Astrocyte (in vitro differentiated cells and primary cell): ENCODE measurements around the gene KBTBD12. TPM values are rescaled to one million over a fixed set of nuclear protein-coding genes. Genes with fewer than 3 reads are reported as not detected.

Experiments used
- DNase-seq: peaks from one replicate; pipeline ENCODE4 v3.0.0-alpha.2; 2010; ENCODE audit warnings: low read depth
- FAIRE-seq: peaks from 2 replicates; lab custom pipeline; 2011; peaks lifted over from hg19 to GRCh38; lab: Jason Lieb, UNC
- H2AFZ ChIP-seq: 2 replicates; pipeline ENCODE4 v1.6.0; 2012; ENCODE audit warnings: low read depth, low read length, inconsistent platforms
- H3K27ac ChIP-seq: 2 replicates; pipeline ENCODE4 v1.5.1; 2011; ENCODE audit warnings: low read depth, low read length, inconsistent platforms
- H3K27me3 ChIP-seq: 2 replicates; pipeline ENCODE4 v1.6.0; 2011; ENCODE audit warnings: low read length, inconsistent platforms; ENCODE audit not compliant: insufficient read depth
- H3K36me3 ChIP-seq: 2 replicates; pipeline ENCODE4 v1.5.1; 2011; ENCODE audit warnings: low read length, inconsistent platforms; ENCODE audit not compliant: insufficient read depth
- H3K4me1 ChIP-seq: 2 replicates; pipeline ENCODE4 v1.5.1; 2011; ENCODE audit warnings: low read length, inconsistent platforms; ENCODE audit not compliant: insufficient read depth
- H3K4me2 ChIP-seq: 2 replicates; pipeline ENCODE4 v1.6.0; 2012; ENCODE audit warnings: low read length, inconsistent platforms
- H3K4me3 ChIP-seq: 2 replicates; pipeline ENCODE4 v1.5.1; 2011; ENCODE audit warnings: low read depth, mild to moderate bottlenecking, low read length, inconsistent platforms; ENCODE audit not compliant: insufficient read depth
- H3K79me2 ChIP-seq: 2 replicates; pipeline ENCODE4 v1.6.0; 2012; ENCODE audit warnings: mild to moderate bottlenecking, low read length, inconsistent platforms; ENCODE audit not compliant: insufficient read depth
- H3K9ac ChIP-seq: 2 replicates; pipeline ENCODE4 v1.6.0; 2012; ENCODE audit warnings: mild to moderate bottlenecking, low read length, inconsistent platforms
- H3K9me3 ChIP-seq: 2 replicates; pipeline ENCODE4 v1.5.1; 2012; ENCODE audit warnings: low read depth, mild to moderate bottlenecking, low read length, inconsistent platforms; ENCODE audit not compliant: insufficient read depth
- H4K20me1 ChIP-seq: 2 replicates; pipeline ENCODE4 v1.6.0; 2012; ENCODE audit warnings: low read length, inconsistent platforms; ENCODE audit not compliant: insufficient read depth
- H3K27ac Mint-ChIP-seq: one replicate; pipeline ENCODE4 v1.8.0; 2021; ENCODE audit warnings: mild to moderate bottlenecking, mixed read lengths; ENCODE audit not compliant: unreplicated experiment
- H3K27me3 Mint-ChIP-seq: one replicate; pipeline ENCODE4 v1.8.0; 2021; ENCODE audit warnings: low read depth, mixed read lengths; ENCODE audit not compliant: unreplicated experiment
- H3K36me3 Mint-ChIP-seq: one replicate; pipeline ENCODE4 v1.8.0; 2021; ENCODE audit warnings: low read depth, mixed read lengths; ENCODE audit not compliant: unreplicated experiment
- H3K4me1 Mint-ChIP-seq: one replicate; pipeline ENCODE4 v1.8.0; 2021; ENCODE audit warnings: low read depth, mixed read lengths; ENCODE audit not compliant: unreplicated experiment
- H3K4me3 Mint-ChIP-seq: one replicate; pipeline ENCODE4 v1.8.0; 2021; ENCODE audit warnings: mild to moderate bottlenecking, moderate library complexity, mixed read lengths; ENCODE audit not compliant: unreplicated experiment
- H3K9me3 Mint-ChIP-seq: one replicate; pipeline ENCODE4 v1.8.0; 2021; ENCODE audit warnings: mild to moderate bottlenecking, mixed read lengths; ENCODE audit not compliant: unreplicated experiment
- CTCF ChIP-seq: IDR thresholded peaks from 2 replicates; pipeline ENCODE4 v1.5.1; 2011; ENCODE audit warnings: low read depth, mild to moderate bottlenecking, inconsistent platforms, low read length, moderate library complexity; ENCODE audit not compliant: insufficient read depth
- EZH2 ChIP-seq: IDR thresholded peaks from 2 replicates; pipeline ENCODE4 v1.6.1; 2012; ENCODE audit warnings: mild to moderate bottlenecking, low read length, inconsistent platforms; ENCODE audit not compliant: insufficient read depth
- total RNA-seq: library from RNA; stranded (reverse); gene quantifications from 2 replicates; pipeline ENCODE4 v1.2.1, GENCODE V29; 2021

The KBTBD12 gene
- total RNA-seq, 1 donor from 2014 or later = not detected

DNA sequence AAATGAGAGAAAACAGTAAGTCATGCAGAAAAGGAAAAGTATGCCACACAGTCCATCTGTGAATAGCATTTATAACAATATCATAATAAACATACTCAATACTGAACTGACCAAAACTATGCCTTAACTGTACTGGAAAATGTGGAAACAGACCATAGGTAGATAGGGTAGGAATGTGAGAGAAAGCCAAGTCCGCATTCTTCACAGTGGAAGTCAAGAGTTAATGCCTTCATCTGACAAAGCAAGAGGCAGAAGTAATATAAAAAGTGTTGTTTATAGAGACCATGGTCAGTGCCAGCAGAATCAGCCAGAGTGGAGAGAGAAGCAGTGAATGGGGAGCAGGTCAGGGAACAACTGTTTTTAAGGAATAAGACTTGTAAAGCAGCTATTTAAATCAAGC lies 52.3 kb downstream of the KBTBD12 start:
- Histone ChIP-seq H3K79me2 (no peaks in the 10 kb centered on the region), H3K27me3 (peaks cover 8% of the 10 kb centered on the region), H3K4me2 (no peak overlapping the region), H3K9me3 (no peaks in the 10 kb centered on the region), H3K4me3 (no peak overlapping the region), H3K9ac (no peak overlapping the region), H3K4me1 (no peaks in the 10 kb centered on the region), H3K27ac (no peak overlapping the region), H3K36me3 (no peaks in the 10 kb centered on the region), H4K20me1 (no peaks in the 10 kb centered on the region), H2AFZ (no peak overlapping the region)
- H3K36me3 Mint-ChIP-seq = peaks cover 2% of the 10 kb centered on the region
- TF ChIP-seq CTCF (no peak), EZH2 (no peak)
- peak; percentile 77 for DNase-seq
- no peak overlapping the region for H3K27ac Mint-ChIP-seq
- FAIRE-seq = no peak
- H3K27me3 Mint-ChIP-seq = peaks cover 17% of the 10 kb centered on the region
- H3K4me3 Mint-ChIP-seq = no peak overlapping the region
- peaks cover 3% of the 10 kb centered on the region for H3K4me1 Mint-ChIP-seq
- peaks cover 5% of the 10 kb centered on the region for H3K9me3 Mint-ChIP-seq

- Histone ChIP-seq H3K9me3 (no peaks in the 10 kb centered on the region), H3K4me3 (no peak overlapping the region), H3K27me3 (peaks cover 15% of the 10 kb centered on the region), H3K4me2 (no peak overlapping the region), H3K36me3 (no peaks in the 10 kb centered on the region), H4K20me1 (no peaks in the 10 kb centered on the region), H3K27ac (no peak overlapping the region), H2AFZ (no peak overlapping the region), H3K4me1 (no peaks in the 10 kb centered on the region), H3K79me2 (no peaks in the 10 kb centered on the region), H3K9ac (no peak overlapping the region)
- FAIRE-seq (peak; percentile 85), DNase-seq (peak; percentile 20)
- no peaks in the 10 kb centered on the region for H3K4me1 Mint-ChIP-seq
- no peaks in the 10 kb centered on the region for H3K36me3 Mint-ChIP-seq
- H3K27me3 Mint-ChIP-seq = peaks cover 25% of the 10 kb centered on the region
- TF ChIP-seq CTCF (peak; percentile 78), EZH2 (no peak)
- peaks cover 3% of the 10 kb centered on the region for H3K9me3 Mint-ChIP-seq
- H3K27ac Mint-ChIP-seq = no peak overlapping the region
- H3K4me3 Mint-ChIP-seq = no peak overlapping the region
Measured at GRCh38 chr3:127970966-127971592, 56.0 kb downstream of the KBTBD12 start.

GRCh38 chr3:127974226-127974625 lies 59.2 kb downstream of the KBTBD12 start:
- no peaks in the 10 kb centered on the region for H3K4me1 ChIP-seq
- DNase-seq = no peak
- no peaks in the 10 kb centered on the region for H4K20me1 ChIP-seq
- H3K79me2 ChIP-seq = no peaks in the 10 kb centered on the region
- FAIRE-seq = no peak
- TF ChIP-seq EZH2 = no peak
- no peak for TF ChIP-seq CTCF
- H3K4me3 ChIP-seq = no peak overlapping the region
- Mint-ChIP-seq H3K36me3 (no peaks in the 10 kb centered on the region), H3K9me3 (no peaks in the 10 kb centered on the region), H3K27ac (no peak overlapping the region), H3K4me3 (no peak overlapping the region), H3K27me3 (peaks cover 18% of the 10 kb centered on the region), H3K4me1 (no peaks in the 10 kb centered on the region)
- no peak overlapping the region for H3K27ac ChIP-seq
- no peaks in the 10 kb centered on the region for H3K9me3 ChIP-seq
- H2AFZ ChIP-seq = no peak overlapping the region
- no peak overlapping the region for H3K4me2 ChIP-seq
- peaks cover 19% of the 10 kb centered on the region for H3K27me3 ChIP-seq
- no peak overlapping the region for H3K9ac ChIP-seq
- no peaks in the 10 kb centered on the region for H3K36me3 ChIP-seq
